Right atrium auricular region (tissue), 2 donors: ENCODE data around the gene PITPNB. TPM values are rescaled to one million over a fixed set of nuclear protein-coding genes. Genes with fewer than 3 reads are reported as not detected.

ENCODE experiments used
- DNase-seq: peaks from one replicate; pipeline ENCODE4 v3.0.0-alpha.2; 2019; ENCODE audit warnings: low spot score
- H3K27ac ChIP-seq, 2 donors: fragments of 200-600 bp; sonication (generic); 1 replicate in 1 of 2; 2 replicates in 1 of 2; pipeline ENCODE4 v1.5.1; 2016 to 2019
- H3K27me3 ChIP-seq, 2 donors: fragments of 200-600 bp; sonication (generic); one replicate each; pipeline versions ENCODE4 v1.5.1 to v1.6.0; 2017 to 2019
- H3K36me3 ChIP-seq: fragments of 200-600 bp; sonication (generic); one replicate; pipeline ENCODE4 v1.5.1; 2016
- H3K4me1 ChIP-seq, 2 donors: fragments of 200-600 bp; sonication (generic); one replicate each; pipeline versions ENCODE4 v1.5.1 to v1.6.0; 2017 to 2019
- H3K4me3 ChIP-seq, 2 donors: fragments of 200-600 bp; sonication (generic); 1 replicate in 1 of 2; 2 replicates in 1 of 2; pipeline ENCODE4 v1.5.1; 2017 to 2019; ENCODE audit warnings: mild to moderate bottlenecking in 1 of 2, moderate library complexity in 1 of 2
- H3K9me3 ChIP-seq, 2 donors: fragments of 200-600 bp; sonication (generic); one replicate each; pipeline ENCODE4 v1.5.1; 2019
- microRNA-seq, 2 donors: library from miRNA; unstranded; fragments of <30 nt; microRNA quantifications; one replicate each; pipeline ENCODE4, GENCODE V29; 2016 to 2017; ENCODE audit warnings: borderline number of aligned reads in 2 of 2, borderline replicate concordance in 1 of 2
- total RNA-seq, 2 donors: library from RNA; depleted of rRNA; stranded (reverse); fragments of >200 nt; gene quantifications; one replicate each; pipeline ENCODE4 v1.1.0, GENCODE V29; 2016
- TF ChIP-seq, protein P1 (sequence below), 2 donors: fragments of 200-600 bp; sonication (generic); IDR thresholded peaks; one replicate each; pipeline ENCODE4 v1.5.1; 2019; ENCODE audit warnings: antibody characterized with exemption in 2 of 2

PITPNB gene
- total RNA-seq, 2 donors from 2014 or later = 26.3 to 43.0 TPM

DNA sequence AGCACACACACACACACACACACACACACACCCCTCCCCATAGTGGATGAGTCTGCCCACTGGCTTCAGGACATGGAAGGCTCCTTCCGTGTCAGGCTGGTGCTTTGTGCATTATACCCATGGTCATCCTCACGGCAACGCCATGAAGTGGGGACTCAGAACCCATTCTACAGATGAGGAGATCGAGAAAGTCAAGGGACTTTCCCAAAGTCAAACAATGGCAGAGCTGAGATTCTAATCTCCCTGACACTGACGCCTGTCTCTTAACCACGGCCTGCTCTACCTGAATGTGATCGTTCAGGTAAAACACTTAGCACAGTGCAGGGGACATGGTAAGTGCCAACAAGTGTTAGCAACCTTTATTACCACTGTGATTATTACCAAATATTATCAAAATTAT, 113.2 kb downstream of the PITPNB start:
- no peak overlapping the region for H3K4me3 ChIP-seq
- TF ChIP-seq, protein P1, sequence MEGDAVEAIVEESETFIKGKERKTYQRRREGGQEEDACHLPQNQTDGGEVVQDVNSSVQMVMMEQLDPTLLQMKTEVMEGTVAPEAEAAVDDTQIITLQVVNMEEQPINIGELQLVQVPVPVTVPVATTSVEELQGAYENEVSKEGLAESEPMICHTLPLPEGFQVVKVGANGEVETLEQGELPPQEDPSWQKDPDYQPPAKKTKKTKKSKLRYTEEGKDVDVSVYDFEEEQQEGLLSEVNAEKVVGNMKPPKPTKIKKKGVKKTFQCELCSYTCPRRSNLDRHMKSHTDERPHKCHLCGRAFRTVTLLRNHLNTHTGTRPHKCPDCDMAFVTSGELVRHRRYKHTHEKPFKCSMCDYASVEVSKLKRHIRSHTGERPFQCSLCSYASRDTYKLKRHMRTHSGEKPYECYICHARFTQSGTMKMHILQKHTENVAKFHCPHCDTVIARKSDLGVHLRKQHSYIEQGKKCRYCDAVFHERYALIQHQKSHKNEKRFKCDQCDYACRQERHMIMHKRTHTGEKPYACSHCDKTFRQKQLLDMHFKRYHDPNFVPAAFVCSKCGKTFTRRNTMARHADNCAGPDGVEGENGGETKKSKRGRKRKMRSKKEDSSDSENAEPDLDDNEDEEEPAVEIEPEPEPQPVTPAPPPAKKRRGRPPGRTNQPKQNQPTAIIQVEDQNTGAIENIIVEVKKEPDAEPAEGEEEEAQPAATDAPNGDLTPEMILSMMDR (IDR thresholded peaks at IDR 0.05) = no peak
- H3K36me3 ChIP-seq = no peaks in the 10 kb centered on the region
- no peak for DNase-seq
- H3K9me3 ChIP-seq = no peaks in the 10 kb centered on the region
- H3K27ac ChIP-seq = no peak overlapping the region
- H3K27me3 ChIP-seq = no peaks in the 10 kb centered on the region
- peaks cover 0 to 28% of the 10 kb centered on the region in 2 donors for H3K4me1 ChIP-seq

DNA sequence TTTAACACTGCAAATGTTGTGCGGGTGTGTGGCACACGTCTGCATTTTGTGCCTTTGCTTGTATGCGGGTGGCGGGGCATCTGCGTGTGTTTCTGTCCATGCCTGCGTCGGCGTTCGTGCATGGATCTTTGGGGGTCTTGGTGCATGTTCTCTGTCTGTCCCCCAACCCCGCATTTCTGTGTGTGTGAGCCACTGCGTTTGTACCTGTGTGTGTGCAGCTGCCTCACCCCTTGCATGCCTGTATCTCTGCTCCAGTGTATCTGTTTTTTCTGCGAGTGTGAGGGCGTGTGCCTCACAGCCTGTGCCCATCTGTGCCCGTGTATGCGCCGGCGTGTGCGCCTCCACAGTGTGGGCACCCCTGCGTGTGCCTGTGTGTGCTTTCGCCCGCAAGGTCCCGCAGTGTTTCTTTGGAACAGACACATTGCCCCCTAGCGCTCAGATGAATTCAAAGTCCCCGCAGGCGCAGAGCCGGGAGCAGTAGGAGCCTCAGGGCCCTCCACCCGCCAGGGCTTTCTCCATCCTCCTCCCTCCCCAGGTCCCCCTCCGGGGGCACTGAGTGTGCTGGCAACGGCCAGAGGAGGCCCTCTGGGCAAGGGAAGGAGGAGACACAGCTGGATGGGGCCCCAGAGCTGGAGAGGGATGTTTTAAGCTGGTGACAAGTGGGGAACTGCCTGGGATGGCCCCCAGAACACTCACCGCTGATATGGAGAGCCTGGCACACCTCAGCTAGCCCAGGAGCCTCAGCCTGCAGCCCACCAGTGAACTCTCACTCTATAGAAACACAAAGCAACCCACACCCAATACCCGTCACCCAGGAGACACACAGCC, 114.4 kb downstream of the PITPNB start:
- H3K36me3 ChIP-seq = no peaks in the 10 kb centered on the region
- no peaks in the 10 kb centered on the region for H3K27me3 ChIP-seq
- H3K4me1 ChIP-seq = peaks cover 0 to 31% of the 10 kb centered on the region in 2 donors
- H3K4me3 ChIP-seq = no peak overlapping the region
- DNase-seq = peak; percentile 81
- no peaks in the 10 kb centered on the region for H3K9me3 ChIP-seq
- no peak overlapping the region for H3K27ac ChIP-seq
- TF ChIP-seq, protein P1 (IDR thresholded peaks at IDR 0.05) = peak; percentile 55 to 84

DNA sequence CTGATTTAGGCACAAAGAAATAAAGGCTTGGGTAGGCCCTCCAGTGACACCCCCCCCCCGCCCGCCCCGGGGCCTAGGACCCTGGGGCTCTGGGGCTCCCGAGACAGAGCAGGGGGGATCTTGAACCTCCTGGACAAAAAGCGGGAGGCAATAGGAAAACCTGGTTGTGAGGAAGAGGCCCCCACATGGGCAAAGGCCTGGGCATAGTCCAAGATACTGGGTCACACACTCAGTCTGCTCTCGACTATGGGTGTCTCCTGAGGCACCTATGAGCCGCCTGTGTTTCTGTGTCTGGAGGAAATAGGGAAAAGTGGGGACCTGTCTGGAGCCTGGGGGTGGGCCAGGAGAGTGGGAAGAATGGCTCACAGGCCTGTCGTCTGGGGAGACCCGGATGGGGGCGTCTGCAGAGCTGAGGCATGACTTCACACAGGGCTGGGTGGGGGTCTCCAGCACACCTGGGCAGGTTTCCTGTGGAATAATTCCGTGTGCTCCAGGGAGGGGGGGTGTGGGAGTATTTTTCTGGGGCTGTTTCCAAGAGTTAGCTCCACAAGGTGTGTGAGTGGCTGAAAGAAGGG, 115.1 kb downstream of the PITPNB start:
- no peak for DNase-seq
- peaks cover 0 to 35% of the 10 kb centered on the region in 2 donors for H3K4me1 ChIP-seq

DNA sequence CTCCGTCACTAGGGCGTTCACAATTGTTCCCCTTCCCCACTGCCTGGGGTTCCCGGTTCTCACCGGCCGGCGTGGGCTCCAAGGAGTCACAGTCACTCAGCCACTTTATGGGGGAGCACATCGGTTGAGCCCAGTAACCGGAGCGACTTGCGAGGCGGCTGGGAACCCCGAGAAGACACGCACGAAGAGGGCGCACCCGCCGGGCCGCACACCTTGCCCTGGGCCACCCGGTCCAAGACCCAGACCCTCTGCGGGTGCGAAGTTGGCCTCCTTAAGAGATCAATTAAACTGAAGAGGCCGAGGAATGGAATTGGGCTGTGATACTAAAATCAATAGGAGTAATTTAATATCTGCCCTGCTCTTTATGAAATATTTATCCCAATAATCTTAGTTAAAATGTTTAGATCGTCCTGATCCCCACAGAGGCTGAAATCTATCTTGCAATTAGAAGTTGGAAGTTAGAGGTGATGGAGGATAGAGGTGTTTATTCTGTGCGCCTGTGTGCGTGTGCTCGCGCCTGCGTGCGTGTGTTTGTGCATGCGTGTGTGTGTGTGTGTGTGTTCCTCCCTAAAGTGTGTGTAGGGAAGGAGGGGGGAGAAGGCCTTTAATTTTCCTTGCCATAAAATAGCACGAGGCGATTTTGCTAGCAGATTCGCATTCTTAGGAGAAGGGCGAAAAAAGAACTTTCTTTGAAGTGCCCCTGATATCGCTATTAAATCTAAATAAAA, 116.5 kb downstream of the PITPNB start:
- H3K4me3 ChIP-seq = peak overlapping the region; percentile 74 to 83
- no peaks in the 10 kb centered on the region for H3K27me3 ChIP-seq
- peaks cover 0 to 48% of the 10 kb centered on the region in 2 donors for H3K4me1 ChIP-seq
- peak overlapping the region; percentile 93 to 96 for H3K27ac ChIP-seq
- TF ChIP-seq, protein P1 (IDR thresholded peaks at IDR 0.05) = no peak
- no peak for DNase-seq
- H3K36me3 ChIP-seq = peaks cover under 1% of the 10 kb centered on the region
- H3K9me3 ChIP-seq = no peaks in the 10 kb centered on the region

More for the DNA sequence above, 115.1 kb downstream of the PITPNB start:
- Histone ChIP-seq H3K27me3 (no peaks in the 10 kb centered on the region), H3K4me3 (no peak overlapping the region), H3K36me3 (no peaks in the 10 kb centered on the region), H3K9me3 (no peaks in the 10 kb centered on the region), H3K27ac (no peak overlapping the region)
- TF ChIP-seq, protein P1 (IDR thresholded peaks at IDR 0.05) = no peak

Small RNA genes within 50 kb of the gene (microRNA-seq; reads per million reads assigned to microRNA genes)
- 0 reads per million in 2 donors for gene MIR3199-1
- 0 reads per million in 2 donors for gene MIR3199-2

Other genes with a start within 250 kb of the PITPNB start
- gene MN1, start 117.5 kb downstream of the PITPNB start, total RNA-seq = 10 to 100 TPM; 13.0 to 14.3 TPM